Choroid plexus epithelial cell (primary cell): ENCODE measurements around the gene IQCC.

Experiments
- DNase-seq: peaks from one replicate; pipeline ENCODE4 v3.0.0-alpha.2; 2010; ENCODE audit warnings: low read depth
- H3K4me3 ChIP-seq: 2 replicates; pipeline ENCODE4 v1.5.1; 2011; ENCODE audit warnings: low read depth, mild to moderate bottlenecking, control low read depth, low read length, moderate library complexity
- CTCF ChIP-seq: conservative IDR thresholded peaks from 2 replicates; pipeline ENCODE4 v1.5.1; 2011; ENCODE audit warnings: low read depth, mild to moderate bottlenecking, control low read depth, inconsistent platforms, low read length, moderate library complexity

IQCC gene

GRCh38 chr1:32179193-32179442 is 26.4 kb upstream of the IQCC start:
- H3K4me3 ChIP-seq = peak overlapping the region; percentile 77
- TF ChIP-seq CTCF = no peak
- DNase-seq = no peak

GRCh38 chr1:32179443-32180185 is 25.9 kb upstream of the IQCC start, which contains the start of gene TXLNA:
TXLNA (plus strand) TSS chr1:32179675; CDS start chr1:32180346, 671 bp downstream.
- peak; percentile 95 for DNase-seq
- H3K4me3 ChIP-seq = peak within 1 kb of the TSS; percentile 77

GRCh38 chr1:32180186-32181060 is 25.0 kb upstream of the IQCC start:
- peak overlapping the region; percentile 77 for H3K4me3 ChIP-seq
- TF ChIP-seq CTCF = no peak
- peak; percentile 63 for DNase-seq

More at GRCh38 chr1:32179443-32180185, 25.9 kb upstream of the IQCC start, which contains the start of gene TXLNA:
- TF ChIP-seq CTCF = no peak

GRCh38 chr1:32181065-32181464 is 24.4 kb upstream of the IQCC start:
- no peak for DNase-seq
- no peak for TF ChIP-seq CTCF
- H3K4me3 ChIP-seq = peak overlapping the region; percentile 77

GRCh38 chr1:32181563-32181962 is 23.9 kb upstream of the IQCC start:
- H3K4me3 ChIP-seq = peak overlapping the region; percentile 77
- TF ChIP-seq CTCF = no peak
- no peak for DNase-seq

GRCh38 chr1:32182060-32182459 is 23.4 kb upstream of the IQCC start:
- TF ChIP-seq CTCF = no peak
- no peak for DNase-seq
- H3K4me3 ChIP-seq = peak overlapping the region; percentile 77
